ENCODE measurements around the gene SLC6A11.

- TF ChIP-seq ZC3H10 (CRISPR knock-in tag; IDR thresholded peaks at IDR 0.05) = no peak
- no peak for TF ChIP-seq ZNF565 (CRISPR knock-in tag; conservative IDR thresholded peaks at IDR 0.05; ENCODE audit: low read depth)
- no peak for TF ChIP-seq ZFP3 (CRISPR knock-in tag; IDR thresholded peaks at IDR 0.05)
- no peak for TF ChIP-seq SNAI2 (CRISPR knock-in tag; IDR thresholded peaks at IDR 0.05)
- no peak for TF ChIP-seq TCF4 (CRISPR knock-in tag; IDR thresholded peaks at IDR 0.05; ENCODE audit: borderline replicate concordance)
- TF ChIP-seq ARNTL (CRISPR knock-in tag; IDR thresholded peaks at IDR 0.05; ENCODE audit: borderline replicate concordance, low read depth) = no peak
- no peak for TF ChIP-seq ZFP30 (CRISPR knock-in tag; IDR thresholded peaks at IDR 0.05)
- TF ChIP-seq ZNF8 (CRISPR knock-in tag; IDR thresholded peaks at IDR 0.05) = no peak
- no peak for TF ChIP-seq ESRRG (CRISPR knock-in tag; IDR thresholded peaks at IDR 0.05)
- no peak for TF ChIP-seq PPARA (CRISPR knock-in tag; IDR thresholded peaks at IDR 0.05; ENCODE audit: borderline replicate concordance)
- TF ChIP-seq PATZ1 (CRISPR knock-in tag; IDR thresholded peaks at IDR 0.05; ENCODE audit: borderline replicate concordance) = no peak
- no peak for TF ChIP-seq GLIS3 (CRISPR knock-in tag; IDR thresholded peaks at IDR 0.05)
- no peak for TF ChIP-seq CSDC2 (CRISPR knock-in tag; IDR thresholded peaks at IDR 0.05)
These were observed 124.1 kb downstream of the SLC6A11 start for GRCh38 chr3:10940106-10940505.

All from SK-N-SH treated with all-trans-retinoic acid at 6 μM for 48 hours (cell line).